Omental fat pad (tissue), 4 donors: ENCODE results near the gene NUDT2. TPM values are rescaled to one million over a fixed set of nuclear protein-coding genes. Genes with fewer than 3 reads are reported as not detected.

Experiments
- ATAC-seq: fragments of 150-250 bp; one replicate; pipeline ENCODE4 v1.9.1; 2016; ENCODE audit warnings: mild to moderate bottlenecking, moderate library complexity; ENCODE audit not compliant: low FRiP score
- DNase-seq: peaks from one replicate; pipeline ENCODE4 v3.0.0-alpha.2; 2019; ENCODE audit warnings: low spot score
- small RNA-seq: library from RNA; depleted of rRNA; stranded (forward); fragments of <200 nt; gene quantifications from one replicate; pipeline ENCODE3, GENCODE V24; 2016
- total RNA-seq, 4 donors: library from RNA; depleted of rRNA; stranded (reverse); fragments of >200 nt; gene quantifications; one replicate each; pipeline ENCODE4 v1.1.0, GENCODE V29; 2016
- TF ChIP-seq, protein P1 (sequence below), 3 donors: fragments of 450-650 bp; IDR thresholded peaks; one replicate each; pipeline ENCODE4 v1.5.1; 2016 to 2017; ENCODE audit warnings: antibody characterized with exemption in 3 of 3, mild to moderate bottlenecking in 3 of 3, moderate library complexity in 2 of 3

Gene NUDT2
- total RNA-seq, 4 donors from 2014 or later, result 6.6 to 30.4 (median 19.1) TPM

DNA sequence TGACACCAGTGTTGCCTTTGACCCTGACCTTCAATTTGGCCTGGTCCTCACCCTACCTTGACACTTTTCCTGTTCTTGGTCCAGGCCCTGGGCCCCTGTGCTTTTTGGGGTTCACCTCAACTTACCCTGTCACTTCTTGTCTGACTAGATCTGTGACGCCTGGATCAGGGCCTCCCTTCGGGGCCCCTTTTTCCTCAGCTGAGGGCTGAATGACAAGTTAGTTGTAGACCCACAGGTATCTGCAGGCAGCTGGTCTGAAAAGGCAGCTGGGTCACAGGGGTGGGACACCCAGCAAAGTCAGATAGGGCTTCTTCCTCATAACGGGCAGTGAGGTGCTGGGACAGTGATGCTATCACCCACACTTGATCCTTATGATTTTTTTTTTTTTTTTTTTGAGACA is 57.3 kb downstream of the NUDT2 start:
- ATAC-seq, result no peak
- no peak for DNase-seq
- TF ChIP-seq, protein P1, sequence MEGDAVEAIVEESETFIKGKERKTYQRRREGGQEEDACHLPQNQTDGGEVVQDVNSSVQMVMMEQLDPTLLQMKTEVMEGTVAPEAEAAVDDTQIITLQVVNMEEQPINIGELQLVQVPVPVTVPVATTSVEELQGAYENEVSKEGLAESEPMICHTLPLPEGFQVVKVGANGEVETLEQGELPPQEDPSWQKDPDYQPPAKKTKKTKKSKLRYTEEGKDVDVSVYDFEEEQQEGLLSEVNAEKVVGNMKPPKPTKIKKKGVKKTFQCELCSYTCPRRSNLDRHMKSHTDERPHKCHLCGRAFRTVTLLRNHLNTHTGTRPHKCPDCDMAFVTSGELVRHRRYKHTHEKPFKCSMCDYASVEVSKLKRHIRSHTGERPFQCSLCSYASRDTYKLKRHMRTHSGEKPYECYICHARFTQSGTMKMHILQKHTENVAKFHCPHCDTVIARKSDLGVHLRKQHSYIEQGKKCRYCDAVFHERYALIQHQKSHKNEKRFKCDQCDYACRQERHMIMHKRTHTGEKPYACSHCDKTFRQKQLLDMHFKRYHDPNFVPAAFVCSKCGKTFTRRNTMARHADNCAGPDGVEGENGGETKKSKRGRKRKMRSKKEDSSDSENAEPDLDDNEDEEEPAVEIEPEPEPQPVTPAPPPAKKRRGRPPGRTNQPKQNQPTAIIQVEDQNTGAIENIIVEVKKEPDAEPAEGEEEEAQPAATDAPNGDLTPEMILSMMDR (IDR thresholded peaks at IDR 0.05), result no peak

DNA sequence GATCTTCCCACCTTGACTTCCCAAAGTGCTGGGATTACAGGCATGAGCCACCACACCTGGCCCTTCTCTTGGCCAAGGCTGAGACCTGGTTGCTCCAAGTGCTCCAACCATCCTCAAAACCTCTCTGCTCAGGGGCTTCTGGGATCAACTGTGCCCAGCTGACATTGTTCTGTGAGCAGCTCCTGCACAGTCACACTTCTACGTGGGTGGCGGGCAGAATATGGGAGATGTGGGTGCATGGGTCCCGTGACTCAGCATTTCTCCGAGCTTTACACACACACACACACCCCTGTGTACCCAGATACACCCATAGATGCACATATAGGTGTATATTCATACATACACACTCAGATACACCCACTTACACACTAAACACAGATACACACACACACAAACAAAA is 57.9 kb downstream of the NUDT2 start:
- DNase-seq (no peak), ATAC-seq (no peak)
- TF ChIP-seq, protein P1 (IDR thresholded peaks at IDR 0.05), result no peak

DNA sequence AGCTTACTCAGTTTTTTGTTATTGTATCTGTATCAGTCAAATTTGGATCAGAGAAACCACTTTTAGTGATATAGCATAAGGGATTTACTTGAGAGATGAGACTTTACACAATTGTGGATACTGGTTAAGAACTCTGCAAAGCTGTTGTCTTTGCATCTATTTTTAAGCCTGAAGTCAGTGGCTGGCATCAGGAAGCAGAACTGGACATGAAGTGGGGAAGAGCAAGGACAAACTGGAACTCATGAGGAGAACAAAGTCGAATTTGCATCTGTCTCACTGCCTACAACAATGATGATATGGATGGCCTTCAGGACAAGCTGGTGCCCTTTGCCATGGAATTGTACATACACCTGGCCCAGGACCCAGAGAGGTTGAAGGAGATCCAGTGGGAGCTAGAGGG is 63.1 kb downstream of the NUDT2 start:
- TF ChIP-seq, protein P1 (IDR thresholded peaks at IDR 0.05), result no peak
- ATAC-seq (no peak), DNase-seq (no peak)

Small RNA genes lying within 50 kb of the gene (small RNA-seq; reads per million reads assigned to genes)
- gene RF00019 (not detected), gene RNU2-50P (not detected)

Other genes starting within 250 kb of the NUDT2 start
- gene DCAF12, start 202.9 kb upstream of the NUDT2 start, total RNA-seq, result 10 to 100 TPM; 25.3 to 33.4 (median 29.3) TPM
- 10 to 100 TPM; 39.2 to 71.3 (median 51.1) TPM for gene UBAP1, start 150.5 kb upstream of the NUDT2 start, total RNA-seq
- gene KIF24, start 301 bp upstream of the NUDT2 start, total RNA-seq, result 1 to 10 TPM in 1 of 4 donors, under 1 TPM in 3; 0.44 to 1.1 (median 0.64) TPM
- gene MYORG, start 47.3 kb downstream of the NUDT2 start, total RNA-seq, result 10 to 100 TPM in 2 of 4 donors, 1 to 10 TPM in 2; 7.6 to 18.8 (median 10.7) TPM
- 10 to 100 TPM in 3 of 4 donors, 1 to 10 TPM in 1; 6.7 to 16.4 (median 13.6) TPM for gene FAM219A, start 129.0 kb downstream of the NUDT2 start, total RNA-seq
- gene DNAI1, start 129.2 kb downstream of the NUDT2 start, total RNA-seq, result not detected
- gene ENHO, start 193.4 kb downstream of the NUDT2 start, total RNA-seq, result not detected